ENCODE measurements around the gene OST4. TPM values are rescaled to one million over a fixed set of nuclear protein-coding genes. Genes with fewer than 3 reads are reported as not detected.
A peak's percentile ranks its signal among the peaks of the same experiment; 100 is the strongest.

The OST4 gene
- total RNA-seq, 1 donor from 2014 or later = 248 TPM

DNA sequence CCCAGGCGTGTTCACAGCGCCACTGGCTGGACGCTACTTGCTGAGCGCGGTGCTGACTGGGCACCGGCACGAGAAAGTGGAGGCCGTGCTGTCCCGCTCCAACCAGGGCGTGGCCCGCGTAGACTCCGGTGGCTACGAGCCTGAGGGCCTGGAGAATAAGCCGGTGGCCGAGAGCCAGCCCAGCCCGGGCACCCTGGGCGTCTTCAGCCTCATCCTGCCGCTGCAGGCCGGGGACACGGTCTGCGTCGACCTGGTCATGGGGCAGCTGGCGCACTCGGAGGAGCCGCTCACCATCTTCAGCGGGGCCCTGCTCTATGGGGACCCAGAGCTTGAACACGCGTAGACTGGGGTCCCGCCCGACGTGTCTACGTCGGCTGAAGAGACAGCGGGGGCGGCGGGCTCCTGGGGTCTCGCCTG, 14.2 kb upstream of the OST4 start:
- intact Hi-C loops (cut with DNase I) = loop anchor here (10.0 kb wide), 1 partner anchor 121 kb away; no protein-coding TSS in a partner anchor
- ATAC-seq (peak; percentile 69), DNase-seq (peak; percentile 91)
- Histone ChIP-seq H3K9me3 (no peaks in the 10 kb centered on the region), H3K4me3 (peak overlapping the region; percentile 74), H3K4me1 (peaks cover 34% of the 10 kb centered on the region), H3K27ac (peak overlapping the region; percentile 95), H3K36me3 (no peaks in the 10 kb centered on the region), H3K27me3 (no peaks in the 10 kb centered on the region)
- TF ChIP-seq, protein P1, sequence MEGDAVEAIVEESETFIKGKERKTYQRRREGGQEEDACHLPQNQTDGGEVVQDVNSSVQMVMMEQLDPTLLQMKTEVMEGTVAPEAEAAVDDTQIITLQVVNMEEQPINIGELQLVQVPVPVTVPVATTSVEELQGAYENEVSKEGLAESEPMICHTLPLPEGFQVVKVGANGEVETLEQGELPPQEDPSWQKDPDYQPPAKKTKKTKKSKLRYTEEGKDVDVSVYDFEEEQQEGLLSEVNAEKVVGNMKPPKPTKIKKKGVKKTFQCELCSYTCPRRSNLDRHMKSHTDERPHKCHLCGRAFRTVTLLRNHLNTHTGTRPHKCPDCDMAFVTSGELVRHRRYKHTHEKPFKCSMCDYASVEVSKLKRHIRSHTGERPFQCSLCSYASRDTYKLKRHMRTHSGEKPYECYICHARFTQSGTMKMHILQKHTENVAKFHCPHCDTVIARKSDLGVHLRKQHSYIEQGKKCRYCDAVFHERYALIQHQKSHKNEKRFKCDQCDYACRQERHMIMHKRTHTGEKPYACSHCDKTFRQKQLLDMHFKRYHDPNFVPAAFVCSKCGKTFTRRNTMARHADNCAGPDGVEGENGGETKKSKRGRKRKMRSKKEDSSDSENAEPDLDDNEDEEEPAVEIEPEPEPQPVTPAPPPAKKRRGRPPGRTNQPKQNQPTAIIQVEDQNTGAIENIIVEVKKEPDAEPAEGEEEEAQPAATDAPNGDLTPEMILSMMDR (IDR thresholded peaks at IDR 0.05) = no peak

DNA sequence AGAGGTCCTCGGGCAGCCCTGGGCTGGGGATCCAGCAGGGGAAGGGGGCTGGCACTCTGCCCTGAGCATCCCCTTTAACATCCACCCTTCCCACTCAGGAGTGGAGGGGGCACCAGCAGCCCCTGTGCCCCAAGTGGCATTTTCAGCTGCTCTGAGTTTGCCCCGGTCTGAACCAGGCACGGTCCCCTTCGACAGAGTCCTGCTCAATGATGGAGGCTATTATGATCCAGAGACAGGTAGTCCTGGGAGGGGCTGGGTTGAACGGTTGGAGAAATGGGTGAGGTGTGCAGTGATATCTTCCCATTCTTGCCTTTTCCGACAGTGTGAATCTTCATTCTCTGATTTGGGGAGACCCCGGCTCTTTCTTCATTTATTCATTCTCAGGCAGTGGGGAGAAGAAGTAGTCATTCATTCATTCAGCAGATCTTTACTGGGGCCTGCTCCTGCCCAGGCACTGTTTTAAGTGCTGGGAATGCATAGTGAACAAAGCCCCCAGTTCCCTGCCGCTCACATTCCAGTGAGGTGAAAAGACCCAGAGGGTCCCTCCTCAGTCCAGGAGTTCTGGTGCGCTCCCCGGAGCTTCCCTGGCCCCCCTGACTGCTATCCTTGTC, 13.7 kb upstream of the OST4 start:
- Histone ChIP-seq H3K36me3 (no peaks in the 10 kb centered on the region), H3K9me3 (no peaks in the 10 kb centered on the region), H3K4me3 (peak overlapping the region; percentile 74), H3K27me3 (no peaks in the 10 kb centered on the region), H3K4me1 (peaks cover 37% of the 10 kb centered on the region), H3K27ac (peak overlapping the region; percentile 95)
- ATAC-seq (no peak), DNase-seq (no peak)
- intact Hi-C loops (cut with DNase I) = loop anchor here (10.0 kb wide), 1 partner anchor 120 kb away; no protein-coding TSS in a partner anchor
- TF ChIP-seq, protein P1 (IDR thresholded peaks at IDR 0.05) = peak; percentile 48

GRCh38 chr2:27084297-27085061, 13.0 kb upstream of the OST4 start:
- no peak overlapping the region for H3K4me3 ChIP-seq
- intact Hi-C loops (cut with DNase I) = loop anchor here (10.0 kb wide), 1 partner anchor 120 kb away; no protein-coding TSS in a partner anchor
- H3K4me1 ChIP-seq = peaks cover 37% of the 10 kb centered on the region
- no peaks in the 10 kb centered on the region for H3K27me3 ChIP-seq
- no peaks in the 10 kb centered on the region for H3K9me3 ChIP-seq
- TF ChIP-seq, protein P1 (IDR thresholded peaks at IDR 0.05) = no peak
- H3K36me3 ChIP-seq = no peaks in the 10 kb centered on the region
- H3K27ac ChIP-seq = no peak overlapping the region
- ATAC-seq (no peak), DNase-seq (no peak)

DNA sequence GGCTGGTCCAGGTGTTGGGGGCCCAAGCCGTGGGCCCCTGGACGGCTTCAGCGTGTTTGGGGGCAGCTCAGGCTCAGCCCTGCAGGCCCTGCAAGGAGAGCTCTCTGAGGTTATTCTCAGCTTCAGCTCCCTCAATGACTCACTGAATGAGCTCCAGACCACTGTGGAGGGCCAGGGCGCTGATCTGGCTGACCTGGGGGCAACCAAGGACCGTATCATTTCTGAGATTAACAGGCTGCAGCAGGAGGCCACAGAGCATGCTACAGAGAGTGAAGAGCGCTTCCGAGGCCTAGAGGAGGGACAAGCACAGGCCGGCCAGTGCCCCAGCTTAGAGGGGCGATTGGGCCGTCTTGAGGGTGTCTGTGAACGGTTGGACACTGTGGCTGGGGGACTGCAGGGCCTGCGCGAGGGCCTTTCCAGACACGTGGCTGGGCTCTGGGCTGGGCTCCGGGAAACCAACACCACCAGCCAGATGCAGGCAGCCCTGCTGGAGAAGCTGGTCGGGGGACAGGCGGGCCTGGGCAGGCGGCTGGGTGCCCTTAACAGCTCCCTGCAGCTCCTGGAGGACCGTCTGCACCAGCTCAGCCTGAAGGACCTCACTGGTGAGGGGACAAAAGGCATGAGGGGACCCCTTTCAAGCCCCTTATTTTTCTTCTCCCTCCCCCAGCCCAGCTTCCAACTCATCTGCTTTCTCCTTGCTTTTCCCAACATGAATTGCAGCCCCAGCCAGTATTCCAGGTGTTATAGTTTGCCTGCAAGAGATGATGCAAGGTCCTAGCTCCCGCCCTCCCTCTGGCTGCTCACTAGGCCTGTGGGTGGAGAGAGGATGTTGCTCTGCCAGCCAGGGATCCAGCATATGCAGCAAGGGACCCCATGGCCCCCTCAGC, 12.2 kb upstream of the OST4 start:
- DNase-seq = no peak
- H3K4me1 ChIP-seq = peaks cover 37% of the 10 kb centered on the region
- intact Hi-C loops (cut with DNase I) = loop anchor here (10.0 kb wide), 1 partner anchor 119 kb away; no protein-coding TSS in a partner anchor

More for the DNA sequence above, 12.2 kb upstream of the OST4 start:
- Histone ChIP-seq H3K9me3 (no peaks in the 10 kb centered on the region), H3K27ac (no peak overlapping the region), H3K4me3 (no peak overlapping the region), H3K27me3 (no peaks in the 10 kb centered on the region), H3K36me3 (no peaks in the 10 kb centered on the region)
- TF ChIP-seq, protein P1 (IDR thresholded peaks at IDR 0.05) = no peak
- ATAC-seq = no peak

Measured in upper lobe of right lung (tissue), 1 donor.